Kidney epithelial cell (primary cell): Measurements from ENCODE around the gene ANO9. TPM values are rescaled to one million over a fixed set of nuclear protein-coding genes. Genes with fewer than 3 reads are reported as not detected.

ENCODE experiments used
- DNase-seq: peaks from one replicate; pipeline ENCODE4 v3.0.0-alpha.2; 2010; ENCODE audit warnings: low read depth
- H3K27me3 ChIP-seq: 2 replicates; pipeline ENCODE4 v1.6.0; 2011; ENCODE audit warnings: low read length; ENCODE audit not compliant: control insufficient read depth, insufficient read depth
- H3K36me3 ChIP-seq: 2 replicates; pipeline ENCODE4 v1.5.1; 2011; ENCODE audit warnings: low read length; ENCODE audit not compliant: control insufficient read depth, insufficient read depth
- H3K4me3 ChIP-seq: 2 replicates; pipeline ENCODE4 v1.5.1; 2011; ENCODE audit warnings: low read depth, mild to moderate bottlenecking, control low read depth, low read length
- CTCF ChIP-seq: IDR thresholded peaks from 2 replicates; pipeline ENCODE4 v1.5.1; 2011; ENCODE audit warnings: mild to moderate bottlenecking, moderate library complexity, low read length, control low read depth, inconsistent platforms; ENCODE audit not compliant: insufficient read depth, poor library complexity, severe bottlenecking
- total RNA-seq: library from RNA; depleted of rRNA; stranded (reverse); fragments of >200 nt; gene quantifications from 2 replicates; pipeline ENCODE4 v1.2.3, GENCODE V29; 2015

The ANO9 gene
- total RNA-seq, 1 donor from 2014 or later = 18.4 TPM

DNA sequence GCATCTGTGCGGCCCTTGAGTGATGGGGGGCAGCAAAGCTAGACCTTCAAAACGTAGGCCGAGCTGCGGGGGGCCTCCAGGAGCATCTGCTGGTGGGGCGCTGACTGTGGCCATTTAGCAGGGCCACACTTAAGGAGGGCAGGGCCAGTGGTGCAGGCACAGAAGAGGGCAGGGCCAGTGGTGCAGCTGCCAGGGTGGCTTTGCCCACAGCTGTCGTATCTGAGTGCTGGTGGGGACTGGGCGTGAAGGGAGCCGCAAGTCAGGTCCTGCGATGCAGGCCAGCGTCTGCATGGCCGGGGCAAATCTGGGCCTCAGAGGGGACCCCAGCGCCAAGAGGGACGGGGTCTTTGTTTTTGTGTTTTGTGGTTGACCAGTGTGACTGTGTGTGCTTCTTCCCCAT lies 37.5 kb upstream of the ANO9 start:
- Histone ChIP-seq H3K4me3 (no peak overlapping the region), H3K36me3 (no peaks in the 10 kb centered on the region), H3K27me3 (no peaks in the 10 kb centered on the region)
- TF ChIP-seq CTCF = no peak
- DNase-seq = no peak

DNA sequence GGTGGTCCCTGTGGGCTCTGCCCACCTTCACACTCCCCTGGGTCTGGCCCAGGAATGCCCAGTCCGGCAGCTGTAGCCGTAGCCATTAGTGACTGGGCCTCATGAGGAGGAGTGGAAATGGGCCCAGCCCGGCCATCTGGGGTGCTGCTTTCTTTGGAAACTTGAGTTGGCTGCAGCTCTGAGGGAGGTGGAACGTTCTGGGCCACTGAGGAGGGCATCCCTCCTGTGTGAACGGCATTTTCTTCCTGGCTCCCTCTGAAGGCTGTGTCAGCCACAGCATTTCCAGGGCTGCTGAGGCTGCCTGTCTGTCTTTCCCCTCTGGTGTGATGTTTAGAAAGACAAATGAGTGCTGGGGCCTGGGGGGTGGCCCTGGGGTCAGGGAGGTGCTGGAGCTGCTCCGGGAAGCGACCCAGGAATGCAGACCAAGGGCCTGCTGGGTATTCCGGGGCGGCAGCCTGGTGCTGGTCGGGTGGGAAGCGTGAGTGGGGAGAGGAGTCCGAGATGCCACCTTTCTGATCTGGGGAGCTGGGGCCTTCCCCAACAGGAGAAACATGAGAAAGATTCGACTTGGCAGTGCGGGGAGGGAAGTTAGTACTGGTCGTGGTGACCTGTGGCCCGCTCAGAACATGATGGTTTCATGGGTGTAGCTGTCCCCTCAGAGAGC lies 35.4 kb upstream of the ANO9 start:
- no peak overlapping the region for H3K4me3 ChIP-seq
- no peaks in the 10 kb centered on the region for H3K36me3 ChIP-seq
- no peaks in the 10 kb centered on the region for H3K27me3 ChIP-seq
- no peak for TF ChIP-seq CTCF
- no peak for DNase-seq

GRCh38 chr11:476416-476815 lies 34.6 kb upstream of the ANO9 start:
- no peak for DNase-seq
- no peak for TF ChIP-seq CTCF
- Histone ChIP-seq H3K36me3 (no peaks in the 10 kb centered on the region), H3K27me3 (no peaks in the 10 kb centered on the region), H3K4me3 (no peak overlapping the region)

DNA sequence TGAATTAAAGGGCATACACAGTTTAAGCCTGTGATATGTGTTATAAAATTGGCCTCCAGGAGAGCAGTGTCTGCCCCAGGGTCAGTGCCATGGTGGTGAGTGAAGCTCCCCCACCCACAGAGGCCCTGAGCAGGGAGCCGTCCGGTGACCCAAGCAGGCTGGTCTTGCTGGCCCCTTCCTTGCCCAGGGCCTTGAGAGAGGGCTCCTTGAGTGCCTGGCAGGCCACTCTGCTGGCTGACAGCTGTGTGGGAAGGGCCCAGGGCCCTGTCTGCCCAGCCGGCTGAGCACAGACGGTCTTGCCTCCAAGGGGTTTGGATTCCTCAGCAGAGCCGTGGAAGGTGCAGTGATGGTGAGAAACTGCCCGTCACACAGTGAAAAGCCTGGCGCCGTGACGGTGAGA lies 34.1 kb upstream of the ANO9 start:
- Histone ChIP-seq H3K36me3 (no peaks in the 10 kb centered on the region), H3K4me3 (no peak overlapping the region), H3K27me3 (no peaks in the 10 kb centered on the region)
- no peak for DNase-seq
- TF ChIP-seq CTCF = no peak

DNA sequence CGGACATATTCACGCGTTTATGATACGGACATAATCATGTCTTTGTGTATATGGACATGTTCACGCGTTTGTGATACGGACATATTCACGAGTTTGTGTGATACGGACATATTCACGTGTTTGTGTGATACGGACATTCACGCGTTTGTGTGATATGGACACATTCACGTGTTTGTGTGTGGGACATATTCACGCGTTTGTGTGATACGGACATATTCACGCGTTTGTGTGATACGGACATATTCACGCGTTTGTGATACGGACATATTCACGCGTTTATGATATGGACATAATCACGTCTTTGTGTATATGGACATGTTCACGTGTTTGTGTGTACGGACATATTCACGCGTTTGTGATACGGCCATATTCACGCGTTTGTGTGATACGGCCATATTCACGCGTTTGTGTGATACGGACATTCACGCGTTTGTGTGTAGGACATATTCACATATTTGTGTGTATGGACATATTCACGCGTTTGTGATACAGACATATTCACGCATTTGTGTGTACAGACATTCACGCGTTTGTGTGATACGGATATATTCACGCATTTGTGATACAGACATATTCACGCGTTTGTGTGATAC lies 33.2 kb upstream of the ANO9 start:
- Histone ChIP-seq H3K36me3 (no peaks in the 10 kb centered on the region), H3K27me3 (no peaks in the 10 kb centered on the region), H3K4me3 (no peak overlapping the region)
- TF ChIP-seq CTCF = no peak
- no peak for DNase-seq

- Histone ChIP-seq H3K4me3 (no peak overlapping the region), H3K36me3 (no peaks in the 10 kb centered on the region), H3K27me3 (no peaks in the 10 kb centered on the region)
- no peak for DNase-seq
- no peak for TF ChIP-seq CTCF
Measured at GRCh38 chr11:473962-474785, 32.4 kb upstream of the ANO9 start.
